T47D (cell line): ENCODE measurements around the gene DNAJB5.

Experiments used
- DNase-seq, 2 experiments: peaks; one replicate each; pipeline versions ENCODE4 v3.0.0 to v3.0.0-alpha.2; 2011 to 2012; ENCODE audit warnings: low read depth in 1 of 2, low spot score in 1 of 2
- JUND ChIP-seq: IDR thresholded peaks from 2 replicates; pipeline ENCODE4 v1.6.1; 2012; ENCODE audit warnings: low read depth
- in situ Hi-C: cut with HindIII; loops from 2 replicates; pipeline ENCODE4 v1.10.0; 2016; ENCODE audit warnings: low sequenced_read_pairs, low pct_unique_long_range_greater_than_20kb

Gene DNAJB5

GRCh38 chr9:34964458-34964857 is 25.1 kb upstream of the DNAJB5 start:
- DNase-seq: no peak
- no peak for TF ChIP-seq JUND
- in situ Hi-C loops: no loop called here

GRCh38 chr9:34971146-34971811 is 18.3 kb upstream of the DNAJB5 start:
- TF ChIP-seq JUND: no peak
- in situ Hi-C loops: no loop called here

GRCh38 chr9:34974664-34975063 is 14.9 kb upstream of the DNAJB5 start:
- in situ Hi-C loops: no loop called here
- DNase-seq: no peak
- TF ChIP-seq JUND: no peak

More at GRCh38 chr9:34971146-34971811, 18.3 kb upstream of the DNAJB5 start:
- no peak for DNase-seq

GRCh38 chr9:34976441-34976840 is 13.1 kb upstream of the DNAJB5 start:
- TF ChIP-seq JUND: no peak
- DNase-seq: no peak
- in situ Hi-C loops: no loop called here

GRCh38 chr9:34976992-34977391 is 12.6 kb upstream of the DNAJB5 start:
- no peak for TF ChIP-seq JUND
- DNase-seq: no peak
- in situ Hi-C loops: no loop called here

GRCh38 chr9:34980181-34980761 is 9.3 kb upstream of the DNAJB5 start:
- in situ Hi-C loops: no loop called here
- DNase-seq: no peak
- no peak for TF ChIP-seq JUND

GRCh38 chr9:34982361-34982760 is 7.2 kb upstream of the DNAJB5 start:
- no peak for DNase-seq
- in situ Hi-C loops: no loop called here
- no peak for TF ChIP-seq JUND

- no peak for DNase-seq
- in situ Hi-C loops: no loop called here
- TF ChIP-seq JUND: no peak
Measured at GRCh38 chr9:34983209-34983608, 6.3 kb upstream of the DNAJB5 start.

GRCh38 chr9:34984049-34984448 is 5.5 kb upstream of the DNAJB5 start:
- TF ChIP-seq JUND: no peak
- in situ Hi-C loops: no loop called here
- DNase-seq: peak in 1 of 2 experiments; percentile 55

- peak in 1 of 2 experiments; percentile 69 for DNase-seq
Measured at GRCh38 chr9:34985311-34985899, 4.1 kb upstream of the DNAJB5 start.

GRCh38 chr9:34986540-34987047 is 3.0 kb upstream of the DNAJB5 start:
- no peak for TF ChIP-seq JUND
- in situ Hi-C loops: no loop called here
- no peak for DNase-seq

More at GRCh38 chr9:34985311-34985899, 4.1 kb upstream of the DNAJB5 start:
- TF ChIP-seq JUND: no peak
- in situ Hi-C loops: no loop called here

GRCh38 chr9:34987160-34987901 is 2.2 kb upstream of the DNAJB5 start:
- no peak for DNase-seq
- in situ Hi-C loops: no loop called here
- TF ChIP-seq JUND: no peak
